Right cardiac atrium (tissue), 5 donors: ENCODE measurements around the gene SYT8. TPM values are rescaled to one million over a fixed set of nuclear protein-coding genes. Genes with fewer than 3 reads are reported as not detected.
A peak's percentile ranks its signal among the peaks of the same experiment; 100 is the strongest.

ENCODE experiments used
- ATAC-seq, 2 donors: fragments of 200-7000 bp; cut with Tn5 transposase; one replicate each; pipeline versions ENCODE4 v1.8.0 to v1.9.1; 2020; ENCODE audit warnings: moderate library complexity in 2 of 2, mild to moderate bottlenecking in 1 of 2
- DNase-seq, 3 donors: peaks; one replicate each; pipeline ENCODE4 v3.0.0-alpha.2; 2020
- H3K27ac ChIP-seq: one replicate; pipeline ENCODE4 v1.5.1; 2013; ENCODE audit warnings: mild to moderate bottlenecking, low read length, control low read depth, moderate library complexity
- H3K27me3 ChIP-seq: one replicate; pipeline ENCODE4 v1.6.1; 2013; ENCODE audit not compliant: control insufficient read depth, insufficient read depth
- H3K4me1 ChIP-seq: one replicate; pipeline ENCODE4 v1.6.1; 2013; ENCODE audit warnings: low read length; ENCODE audit not compliant: control insufficient read depth, insufficient read depth
- H3K4me3 ChIP-seq: one replicate; pipeline ENCODE4 v1.5.1; 2013; ENCODE audit warnings: low read length, control low read depth
- H3K9me3 ChIP-seq: one replicate; pipeline ENCODE4 v1.6.1; 2013; ENCODE audit warnings: low read length; ENCODE audit not compliant: control insufficient read depth
- WGBS: extraction: QIAGEN DNeasy Blood & Tissue Kit; methylation state at CpG from one replicate; pipeline ENCODE4 v1.1.7; 2013; 5-methylcytosine and 5-hydroxymethylcytosine counted together
- intact Hi-C, 4 donors: fragments of 100-400 bp; cut with DNase I; formaldehyde crosslinking; loops; one replicate each; pipeline versions ENCODE4 v1.11.0 to v1.14.0; 2022 to 2023
- polyA plus RNA-seq: library from polyadenylated mRNA; stranded (reverse); fragments of 200-250 nt; gene quantifications from one replicate; pipeline ENCODE4 v1.2.3, GENCODE V29; 2013
- total RNA-seq, 4 donors: library from RNA; stranded (reverse); fragmentation: NEBNext Ultra II Directional; extraction: Animal tissue kit (Norgen Biotek cat#: 25700); gene quantifications; one replicate each; pipeline ENCODE4 v1.2.1, GENCODE V29; 2021
- donor health status: healthy with polysubstance abuse.
- donor health status: DM: no; HTN: yes; CAD: no.
- donor health status: DM: no; HTN: no; CAD: no.
- donor health status: DM: no; HTN: yes; CAD: no; lungs with severe emphysema.
- donor health status: DM: yes; HTN: yes; CAD: no.

The SYT8 gene
- total and polyA plus RNA-seq, 5 donors = not detected

GRCh38 chr11:1820463-1821325 lies 14.1 kb upstream of the SYT8 start:
- H3K27me3 ChIP-seq = no peaks in the 10 kb centered on the region
- no peak for DNase-seq
- intact Hi-C loops = no loop called here
- H3K4me3 ChIP-seq = no peak overlapping the region
- no peaks in the 10 kb centered on the region for H3K4me1 ChIP-seq
- no peak overlapping the region for H3K27ac ChIP-seq
- 75% methylated on average over 14 of the region's 14 CpGs for WGBS
- no peak for ATAC-seq
- H3K9me3 ChIP-seq = no peaks in the 10 kb centered on the region

DNA sequence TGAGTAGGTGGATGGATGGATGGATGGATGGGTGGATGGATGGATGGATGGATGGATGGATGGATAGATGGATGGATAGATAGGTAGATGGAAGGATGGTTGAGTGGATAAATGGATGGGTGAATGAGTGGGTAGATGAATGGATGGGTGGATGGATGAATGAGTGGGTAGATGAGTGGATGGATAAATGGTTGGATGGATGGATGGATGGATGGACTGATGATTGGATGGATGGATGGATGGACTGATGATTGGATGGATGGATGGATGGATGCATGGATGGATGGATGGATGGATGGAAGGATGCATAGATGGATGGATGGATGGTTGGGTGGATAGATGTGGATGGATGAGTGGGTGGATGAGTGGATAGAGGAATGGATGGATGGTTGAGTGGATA lies 13.2 kb upstream of the SYT8 start:
- no peaks in the 10 kb centered on the region for H3K9me3 ChIP-seq
- intact Hi-C loops = no loop called here
- no peak for DNase-seq

DNA sequence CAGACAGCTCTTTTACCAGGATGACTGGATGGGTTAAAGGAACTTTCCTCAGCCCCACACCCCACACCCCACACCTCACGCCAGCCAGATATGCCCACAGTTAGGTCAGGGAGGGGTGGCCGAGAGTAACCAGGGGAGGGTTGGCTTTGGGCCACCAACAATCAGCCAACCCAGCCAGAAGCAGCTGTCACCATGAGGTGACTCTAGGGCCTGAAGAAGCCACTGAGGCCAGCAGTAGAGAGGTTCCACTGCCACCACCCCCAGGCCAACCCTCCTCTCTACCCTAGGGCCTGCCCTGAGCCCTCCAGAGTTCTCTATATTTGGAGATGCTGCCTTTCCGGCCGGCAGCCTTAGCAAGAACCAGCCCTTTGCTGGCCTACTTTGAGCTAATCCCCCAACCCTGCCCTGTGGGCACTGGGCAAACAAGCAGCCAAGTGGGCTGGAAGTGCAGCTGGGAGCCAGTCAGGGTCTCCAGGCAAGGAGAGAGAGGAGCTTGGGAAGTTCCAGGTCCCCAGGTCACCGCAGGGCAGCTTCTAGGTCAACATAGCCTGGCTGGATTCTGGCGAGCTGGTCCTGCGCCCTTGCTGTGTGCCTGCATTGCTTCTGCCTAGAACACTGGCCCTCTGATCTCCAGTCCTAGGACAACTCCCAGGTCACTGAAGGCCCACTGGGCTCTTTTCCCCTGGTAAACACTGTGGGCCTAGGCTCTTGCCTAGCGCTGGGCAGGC lies 12.0 kb upstream of the SYT8 start:
- intact Hi-C loops = no loop called here
- WGBS = 79% methylated on average over 8 of the region's 8 CpGs
- no peak for ATAC-seq

More for the DNA sequence above, 13.2 kb upstream of the SYT8 start:
- no peaks in the 10 kb centered on the region for H3K27me3 ChIP-seq
- no peak overlapping the region for H3K27ac ChIP-seq
- H3K4me1 ChIP-seq = no peaks in the 10 kb centered on the region
- H3K4me3 ChIP-seq = no peak overlapping the region
- ATAC-seq = no peak

GRCh38 chr11:1823376-1824220 lies 11.2 kb upstream of the SYT8 start:
- no peaks in the 10 kb centered on the region for H3K9me3 ChIP-seq
- no peaks in the 10 kb centered on the region for H3K27me3 ChIP-seq
- WGBS = 96% methylated on average over 19 of the region's 19 CpGs
- no peak overlapping the region for H3K4me3 ChIP-seq
- DNase-seq (no peak), ATAC-seq (no peak)
- no peak overlapping the region for H3K27ac ChIP-seq
- H3K4me1 ChIP-seq = peaks cover 2% of the 10 kb centered on the region
- intact Hi-C loops = no loop called here

More for the DNA sequence above, 12.0 kb upstream of the SYT8 start:
- no peak overlapping the region for H3K27ac ChIP-seq
- no peaks in the 10 kb centered on the region for H3K27me3 ChIP-seq
- no peak overlapping the region for H3K4me3 ChIP-seq
- H3K4me1 ChIP-seq = peaks cover 2% of the 10 kb centered on the region
- DNase-seq = no peak
- H3K9me3 ChIP-seq = no peaks in the 10 kb centered on the region

DNA sequence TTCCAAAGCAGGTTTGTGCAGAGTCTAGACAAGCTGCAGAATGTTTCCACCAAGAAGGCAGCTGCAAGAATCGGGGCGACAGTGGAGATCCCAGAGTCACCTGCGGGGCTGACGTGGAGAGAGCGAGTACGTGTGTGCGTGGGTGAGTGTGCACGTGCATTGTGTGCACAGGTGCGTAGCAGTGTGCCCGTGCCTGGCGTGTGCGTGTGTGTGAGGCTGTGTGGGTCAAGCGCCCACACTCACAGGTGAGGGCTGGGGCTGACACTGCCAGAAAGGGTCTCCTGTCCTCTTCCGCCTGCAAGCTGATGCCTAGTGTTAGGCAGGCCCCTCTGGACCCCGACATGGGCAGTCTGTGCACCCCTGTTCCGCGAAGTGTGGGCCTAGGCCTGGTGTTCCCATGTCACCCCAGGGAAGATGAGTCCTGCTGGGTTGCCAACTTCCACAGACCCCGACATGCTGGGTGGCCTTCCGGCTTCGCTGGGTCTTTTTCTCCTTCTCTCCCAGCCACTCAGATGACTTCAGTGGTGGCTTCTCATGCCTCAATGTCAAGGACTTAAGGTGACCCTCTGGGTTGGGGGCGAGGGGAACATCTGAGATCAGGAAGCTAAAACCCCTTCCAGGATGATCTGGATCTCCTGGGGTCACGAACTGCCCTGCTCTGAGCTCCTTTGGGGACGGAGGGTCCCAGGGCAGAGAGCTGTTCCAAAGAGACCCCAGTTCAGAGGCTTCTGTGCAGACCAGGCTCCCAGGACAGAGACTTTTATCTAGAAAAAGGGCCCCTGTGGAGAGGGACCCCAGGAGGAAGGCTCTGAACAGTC lies 10.4 kb upstream of the SYT8 start:
- no peaks in the 10 kb centered on the region for H3K27me3 ChIP-seq
- no peaks in the 10 kb centered on the region for H3K9me3 ChIP-seq
- ATAC-seq = no peak
- no peak overlapping the region for H3K4me3 ChIP-seq
- peaks cover 2% of the 10 kb centered on the region for H3K4me1 ChIP-seq
- intact Hi-C loops = no loop called here
- no peak overlapping the region for H3K27ac ChIP-seq
- peak in 1 of 3 donors; percentile 18 for DNase-seq
- WGBS = 93% methylated on average over 23 of the region's 23 CpGs

- no peaks in the 10 kb centered on the region for H3K9me3 ChIP-seq
- peaks cover 2% of the 10 kb centered on the region for H3K4me1 ChIP-seq
- DNase-seq (peak in 2 of 3 donors; percentile 70 to 76), ATAC-seq (peak in 1 of 2 donors; percentile 28)
- intact Hi-C loops = no loop called here
- no peaks in the 10 kb centered on the region for H3K27me3 ChIP-seq
- no peak overlapping the region for H3K27ac ChIP-seq
- WGBS = 59% methylated on average over 26 of the region's 26 CpGs
- H3K4me3 ChIP-seq = no peak overlapping the region
Observed at GRCh38 chr11:1825039-1825740, 9.6 kb upstream of the SYT8 start.

DNA sequence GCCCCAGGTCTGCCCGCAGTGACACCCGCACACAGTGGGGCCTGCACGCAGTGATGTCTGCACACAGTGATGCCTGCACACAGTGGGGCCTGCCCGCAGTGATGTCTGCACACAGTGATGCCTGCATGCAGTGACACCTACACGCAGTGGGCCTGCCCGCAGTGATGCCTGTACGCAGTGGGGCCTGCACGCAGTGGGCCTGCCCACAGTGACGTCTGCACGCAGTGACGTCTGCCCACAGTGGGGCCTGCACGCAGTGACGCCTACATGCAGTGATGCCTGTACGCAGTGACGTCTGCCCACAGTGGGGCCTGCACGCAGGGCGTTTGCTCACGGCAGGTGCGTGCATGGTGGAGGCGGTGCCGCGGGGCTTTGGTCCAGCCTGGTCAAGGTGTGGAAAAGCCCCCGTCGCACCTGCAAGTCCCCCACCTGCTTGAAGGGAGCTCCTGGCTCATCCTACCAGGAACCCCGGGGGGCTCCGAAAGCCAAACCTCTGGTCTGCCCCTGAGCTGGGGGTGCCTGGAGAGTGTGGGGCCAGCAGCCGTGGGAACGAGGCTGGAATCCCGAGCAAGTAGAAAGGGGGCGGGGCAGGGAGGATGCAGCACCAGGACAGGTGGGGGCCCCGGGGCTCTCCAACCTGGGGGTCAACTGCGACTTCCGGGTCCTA lies 8.9 kb upstream of the SYT8 start:
- no peaks in the 10 kb centered on the region for H3K27me3 ChIP-seq
- intact Hi-C loops = no loop called here
- ATAC-seq = no peak

GRCh38 chr11:1826552-1827094 lies 8.2 kb upstream of the SYT8 start:
- ATAC-seq (peak; percentile 23 to 42), DNase-seq (peak; percentile 61 to 68 (median 67))
- no peaks in the 10 kb centered on the region for H3K9me3 ChIP-seq
- H3K27me3 ChIP-seq = no peaks in the 10 kb centered on the region
- no peak overlapping the region for H3K27ac ChIP-seq
- peaks cover 2% of the 10 kb centered on the region for H3K4me1 ChIP-seq
- no peak overlapping the region for H3K4me3 ChIP-seq
- intact Hi-C loops = no loop called here
- 54% methylated on average over 15 of the region's 15 CpGs for WGBS

More for the DNA sequence above, 8.9 kb upstream of the SYT8 start:
- no peak overlapping the region for H3K27ac ChIP-seq
- no peaks in the 10 kb centered on the region for H3K9me3 ChIP-seq
- no peak overlapping the region for H3K4me3 ChIP-seq
- peak in 1 of 3 donors; percentile 34 for DNase-seq
- H3K4me1 ChIP-seq = peaks cover 2% of the 10 kb centered on the region
- 92% methylated on average over 33 of the region's 33 CpGs for WGBS

DNA sequence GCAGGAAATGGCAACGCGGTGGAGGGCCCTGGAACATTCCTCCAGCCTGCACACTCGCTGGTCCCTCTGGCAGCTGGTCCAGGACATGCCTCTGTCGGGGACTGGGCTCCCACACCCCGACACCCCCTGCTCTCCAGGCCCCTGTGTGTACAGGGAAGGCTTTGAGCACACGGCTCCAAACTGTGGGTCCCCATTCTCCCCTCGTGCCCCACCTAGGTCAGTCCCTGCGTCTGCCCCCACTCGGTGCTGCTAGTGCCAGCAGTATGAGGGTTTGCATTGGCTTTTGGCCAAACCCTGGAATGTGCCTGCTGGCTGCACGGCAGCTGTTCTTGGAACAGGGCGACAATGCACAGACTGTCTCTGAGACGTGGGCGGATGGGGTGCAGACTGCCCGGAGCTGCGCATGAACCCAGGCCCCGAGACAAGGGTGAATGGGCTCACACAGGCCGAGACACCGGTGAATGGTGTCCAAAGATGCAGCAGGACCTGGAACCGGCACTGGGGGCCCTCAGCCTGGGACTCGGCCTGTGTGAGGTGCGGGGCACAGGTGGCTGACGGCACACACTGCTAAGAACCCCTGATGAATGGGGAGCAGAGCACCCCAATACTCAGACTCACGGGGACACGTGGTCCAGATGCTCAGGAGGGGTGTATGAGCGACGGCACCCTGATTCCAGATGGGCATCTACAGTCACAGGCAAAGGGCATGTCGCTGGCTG lies 7.5 kb upstream of the SYT8 start:
- Histone ChIP-seq H3K27ac (no peak overlapping the region), H3K9me3 (no peaks in the 10 kb centered on the region), H3K27me3 (no peaks in the 10 kb centered on the region), H3K4me3 (no peak overlapping the region), H3K4me1 (peaks cover 2% of the 10 kb centered on the region)
- peak; percentile 55 to 76 (median 70) for DNase-seq
- ATAC-seq = peak; percentile 44 to 68
- WGBS = 45% methylated on average over 27 of the region's 27 CpGs
- intact Hi-C loops = no loop called here
